H1 (cell line): ENCODE data around the gene MYOM1. TPM values are rescaled to one million over a fixed set of nuclear protein-coding genes. Genes with fewer than 3 reads are reported as not detected.

Experiments
- CTCF ChIA-PET: fragments of 300-600 bp; sonication (Branson Sonifier 250); formaldehyde crosslinking; loops from one replicate; lab custom pipeline; 2021; ENCODE audit not compliant: partially characterized antibody; lab: Charles Lee
- POLR2A ChIA-PET: fragments of 300-600 bp; sonication (Branson Sonifier 250); formaldehyde crosslinking; loops from one replicate; lab custom pipeline; 2021; ENCODE audit warnings: inconsistent platforms; ENCODE audit not compliant: partially characterized antibody; lab: Charles Lee
- DNase-seq, 2 experiments: peaks; one replicate each; pipeline versions ENCODE4 v3.0.0 to v3.0.0-alpha.2; 2010 to 2022; ENCODE audit warnings: low spot score in 2 of 2, low read depth in 1 of 2, mixed read lengths in 1 of 2
- FAIRE-seq: peaks from 2 replicates; lab custom pipeline; 2011; peaks lifted over from hg19 to GRCh38; lab: Jason Lieb, UNC
- H2AFZ ChIP-seq: 2 replicates; pipeline ENCODE4 v1.8.1; 2012; ENCODE audit warnings: low read length, inconsistent platforms
- H2AK5ac ChIP-seq: 2 replicates; pipeline ENCODE4 v1.6.1; 2013; ENCODE audit warnings: low read depth, low read length
- H2BK120ac ChIP-seq: replicated peaks from 2 replicates; pipeline ENCODE3; 2013; ENCODE audit warnings: low read depth, low read length, inconsistent platforms
- H2BK12ac ChIP-seq: 2 replicates; pipeline ENCODE4 v1.6.1; 2013; ENCODE audit warnings: low read depth, low read length
- H2BK15ac ChIP-seq: 2 replicates; pipeline ENCODE4 v1.6.1; 2013; ENCODE audit warnings: low read length
- H2BK20ac ChIP-seq: 2 replicates; pipeline ENCODE4 v1.6.1; 2013; ENCODE audit warnings: low read length
- H2BK5ac ChIP-seq: 2 replicates; pipeline ENCODE4 v1.6.1; 2013; ENCODE audit warnings: low read depth, low read length
- H3K14ac ChIP-seq: 2 replicates; pipeline ENCODE4 v1.6.1; 2013; ENCODE audit warnings: inconsistent platforms; ENCODE audit not compliant: insufficient read length
- H3K18ac ChIP-seq: 2 replicates; pipeline ENCODE4 v1.6.1; 2013; ENCODE audit warnings: low read length; ENCODE audit errors: extremely low read depth
- H3K23ac ChIP-seq: 2 replicates; pipeline ENCODE4 v1.6.1; 2013; ENCODE audit warnings: inconsistent platforms; ENCODE audit not compliant: insufficient read length
- H3K23me2 ChIP-seq: 2 replicates; pipeline ENCODE4 v1.6.1; 2013; ENCODE audit warnings: low read depth, low read length
- H3K27ac ChIP-seq: 2 replicates; pipeline ENCODE4 v1.6.1; 2011; ENCODE audit warnings: low read depth, low read length, inconsistent platforms
- H3K27me3 ChIP-seq, 4 experiments: replicated peaks in 1 of 4; 1 replicate in 1 of 4; 2 replicates in 3 of 4; pipeline versions ENCODE4 v1.6.1 to v1.8.1; 2011 to 2013; ENCODE audit warnings: low read length in 3 of 4, mild to moderate bottlenecking in 3 of 4, inconsistent platforms in 2 of 4, mixed read lengths in 2 of 4, moderate library complexity in 1 of 4; ENCODE audit not compliant: control insufficient read depth in 3 of 4, insufficient read depth in 3 of 4; ENCODE audit errors: extremely low read depth in 1 of 4
- H3K36me3 ChIP-seq, 4 experiments: 2 replicates each; pipeline versions ENCODE4 v1.6.1 to v1.8.1; 2011 to 2013; ENCODE audit warnings: mild to moderate bottlenecking in 4 of 4, low read length in 3 of 4, moderate library complexity in 2 of 4, control low read depth in 1 of 4, inconsistent platforms in 1 of 4; ENCODE audit not compliant: insufficient read depth in 4 of 4, control insufficient read depth in 2 of 4
- H3K4ac ChIP-seq: replicated peaks from 2 replicates; pipeline ENCODE3; 2013; ENCODE audit warnings: low read length, low read depth, mixed read lengths, inconsistent platforms; ENCODE audit not compliant: insufficient read length
- H3K4me1 ChIP-seq, 4 experiments: replicated peaks in 1 of 4; 1 replicate in 1 of 4; 2 replicates in 3 of 4; pipeline versions ENCODE4 v1.6.1 to v1.8.1; 2011 to 2013; ENCODE audit warnings: low read length in 3 of 4, inconsistent platforms in 2 of 4, mixed read lengths in 1 of 4; ENCODE audit not compliant: insufficient read depth in 4 of 4, control insufficient read depth in 3 of 4
- H3K4me2 ChIP-seq, 2 experiments: 2 replicates each; pipeline versions ENCODE4 v1.6.1 to v1.8.1; 2011 to 2013; ENCODE audit warnings: low read depth in 2 of 2, low read length in 2 of 2, control low read depth in 1 of 2, inconsistent platforms in 1 of 2, mild to moderate bottlenecking in 1 of 2; ENCODE audit not compliant: insufficient read depth in 1 of 2
- H3K4me3 ChIP-seq, 4 experiments: fragments of 200-600, 300-600 bp in 1 of 4; sonication (generic), shearing (Covaris generic), sonication (Bioruptor Twin) in 1 of 4; 2 replicates each; pipeline versions ENCODE4 v1.5.1 to v1.8.1; 2011 to 2016; ENCODE audit warnings: low read length in 4 of 4, low read depth in 3 of 4, control low read depth in 2 of 4, inconsistent platforms in 2 of 4, mild to moderate bottlenecking in 2 of 4, mixed read lengths in 1 of 4, moderate library complexity in 1 of 4; ENCODE audit not compliant: insufficient read depth in 2 of 4; ENCODE audit errors: extremely low read depth in 1 of 4
- H3K56ac ChIP-seq: replicated peaks from 2 replicates; pipeline ENCODE3; 2013; ENCODE audit warnings: low read depth, mild to moderate bottlenecking, mixed read lengths, low read length, inconsistent platforms; ENCODE audit not compliant: insufficient read length
- H3K79me1 ChIP-seq: 2 replicates; pipeline ENCODE4 v1.6.1; 2013; ENCODE audit warnings: low read depth, low read length, control low read depth
- H3K79me2 ChIP-seq, 2 experiments: 2 replicates each; pipeline versions ENCODE4 v1.6.1 to v1.8.1; 2012 to 2013; ENCODE audit warnings: low read length in 2 of 2, mild to moderate bottlenecking in 2 of 2, inconsistent platforms in 1 of 2; ENCODE audit not compliant: insufficient read depth in 2 of 2, control insufficient read depth in 1 of 2
- H3K9ac ChIP-seq, 4 experiments: replicated peaks in 1 of 4; 1 replicate in 1 of 4; 2 replicates in 3 of 4; pipeline versions ENCODE4 v1.6.1 to v1.8.1; 2011 to 2013; ENCODE audit warnings: low read depth in 3 of 4, low read length in 3 of 4, control low read depth in 2 of 4, mild to moderate bottlenecking in 2 of 4, moderate library complexity in 2 of 4, inconsistent platforms in 1 of 4; ENCODE audit errors: extremely low read depth in 1 of 4
- H3K9me3 ChIP-seq, 2 experiments: 2 replicates each; pipeline versions ENCODE4 v1.6.1 to v1.8.1; 2012 to 2013; ENCODE audit warnings: mild to moderate bottlenecking in 2 of 2, moderate library complexity in 2 of 2, control low read depth in 1 of 2, inconsistent platforms in 1 of 2, low read depth in 1 of 2, low read length in 1 of 2, mixed read lengths in 1 of 2; ENCODE audit not compliant: insufficient read depth in 2 of 2
- H4K20me1 ChIP-seq, 2 experiments: replicated peaks in 1 of 2; 2 replicates each; pipeline versions ENCODE3 to v1.8.1; 2011 to 2013; ENCODE audit warnings: inconsistent platforms in 2 of 2, low read length in 2 of 2, mild to moderate bottlenecking in 1 of 2; ENCODE audit not compliant: insufficient read depth in 2 of 2, control insufficient read depth in 1 of 2
- H4K5ac ChIP-seq: 2 replicates; pipeline ENCODE4 v1.6.1; 2013; ENCODE audit warnings: low read length, low read depth, mixed read lengths, inconsistent platforms; ENCODE audit not compliant: insufficient read length
- H4K8ac ChIP-seq: 2 replicates; pipeline ENCODE4 v1.8.0; 2013; ENCODE audit warnings: mild to moderate bottlenecking, moderate library complexity, low read length, inconsistent platforms; ENCODE audit not compliant: insufficient read depth; ENCODE audit errors: extremely low read depth
- H4K91ac ChIP-seq: replicated peaks from 2 replicates; pipeline ENCODE3; 2013; ENCODE audit warnings: low read length, mixed read lengths, inconsistent platforms; ENCODE audit not compliant: insufficient read length
- BCL11A ChIP-seq, 2 experiments: IDR thresholded peaks; one replicate each; pipeline ENCODE4 v1.6.1; 2011; ENCODE audit warnings: low read depth in 2 of 2, low read length in 2 of 2, mild to moderate bottlenecking in 2 of 2
- CHD1 ChIP-seq: IDR thresholded peaks from 2 replicates; pipeline ENCODE4 v1.6.1; 2012; ENCODE audit warnings: low read depth, low read length, improper control_type of control experiment
- CTBP2 ChIP-seq: IDR thresholded peaks from 2 replicates; pipeline ENCODE4 v1.7.0; 2011; ENCODE audit warnings: borderline replicate concordance, mild to moderate bottlenecking, moderate library complexity, mixed read lengths, low read length; ENCODE audit not compliant: insufficient read depth, insufficient read length
- EP300 ChIP-seq, 2 experiments: IDR thresholded peaks; 1 replicate in 1 of 2; 2 replicates in 1 of 2; pipeline ENCODE4 v1.6.1; 2011 to 2012; ENCODE audit warnings: low read depth in 2 of 2, low read length in 2 of 2, mild to moderate bottlenecking in 2 of 2, borderline replicate concordance in 1 of 2, inconsistent platforms in 1 of 2, moderate library complexity in 1 of 2
- HDAC2 ChIP-seq, 2 experiments: fragments of 300-600 bp in 1 of 2; sonication (generic) in 1 of 2; IDR thresholded peaks; 2 replicates each; pipeline ENCODE4 v1.6.1; 2011 to 2012; ENCODE audit warnings: low read depth in 2 of 2, low read length in 2 of 2, mild to moderate bottlenecking in 2 of 2, moderate library complexity in 2 of 2, borderline replicate concordance in 1 of 2, inconsistent platforms in 1 of 2
- KDM5A ChIP-seq: fragments of 200-600 bp; IDR thresholded peaks from 2 replicates; pipeline ENCODE4 v1.7.1; 2012; ENCODE audit warnings: mild to moderate bottlenecking, low read length, inconsistent platforms, mixed read lengths
- NRF1 ChIP-seq: IDR thresholded peaks from 2 replicates; pipeline ENCODE4 v1.6.1; 2011; ENCODE audit warnings: mild to moderate bottlenecking, low read depth, low read length, improper control_type of control experiment
- SP2 ChIP-seq: IDR thresholded peaks from 2 replicates; pipeline ENCODE4 v1.6.1; 2012; ENCODE audit warnings: mild to moderate bottlenecking, low read length, inconsistent platforms
- YY1 ChIP-seq: IDR thresholded peaks from 2 replicates; pipeline ENCODE4 v1.6.1; 2011; ENCODE audit warnings: low read depth, mild to moderate bottlenecking, low read length
- WGBS, 2 experiments: shearing (Covaris generic) in 1 of 2; methylation state at CpG; one replicate each; pipeline versions ENCODE4 v1.1.6 to v1.1.7; 2013 to 2015; ENCODE audit warnings: low lambda C conversion rate in 2 of 2, mixed read lengths in 2 of 2, inconsistent platforms in 1 of 2, low coverage in 1 of 2, missing lambda C conversion rate in 1 of 2; ENCODE audit not compliant: insufficient replicate concordance in 2 of 2, insufficient coverage in 1 of 2, insufficient read length in 1 of 2; ENCODE audit errors: extremely low coverage in 1 of 2, missing lambda C conversion rate in 1 of 2; 5-methylcytosine and 5-hydroxymethylcytosine counted together
- polyA plus RNA-seq, 7 experiments: library from polyadenylated mRNA; depleted of rRNA in 3 of 7; stranded (reverse) in 5 of 7; unstranded in 2 of 7; fragments of >200 nt in 5 of 7; fragments of 200-250 nt in 2 of 7; gene quantifications; 1 replicate in 5 of 7; 2 replicates in 1 of 7; 4 replicates in 1 of 7; pipeline versions ENCODE4 v1.2.1 to v1.2.3, GENCODE V29; 2011 to 2013; ENCODE audit warnings: missing spikeins in 2 of 7, mixed read lengths in 2 of 7
- total RNA-seq: library from RNA; stranded (reverse); fragmentation: NEBNext Ultra II Directional; extraction: Animal tissue kit (Norgen Biotek cat#: 25700); gene quantifications from 2 replicates; pipeline ENCODE4 v1.2.1, GENCODE V29; 2021
- TF ChIP-seq, protein P1 (sequence below), 3 experiments: IDR thresholded peaks; 1 replicate in 2 of 3; 2 replicates in 1 of 3; pipeline versions ENCODE4 v1.5.1 to v1.6.1; 2011; ENCODE audit warnings: low read length in 3 of 3, mild to moderate bottlenecking in 3 of 3, inconsistent platforms in 2 of 3, low read depth in 1 of 3, moderate library complexity in 1 of 3; ENCODE audit not compliant: insufficient read depth in 1 of 3; ENCODE audit errors: control extremely low read depth in 1 of 3

The MYOM1 gene
- total and polyA plus RNA-seq, 2 of the 8 experiments (the other 6 are each of a cell fraction or from before 2014, with no cell fraction given): 0.06 to 0.32 TPM

DNA sequence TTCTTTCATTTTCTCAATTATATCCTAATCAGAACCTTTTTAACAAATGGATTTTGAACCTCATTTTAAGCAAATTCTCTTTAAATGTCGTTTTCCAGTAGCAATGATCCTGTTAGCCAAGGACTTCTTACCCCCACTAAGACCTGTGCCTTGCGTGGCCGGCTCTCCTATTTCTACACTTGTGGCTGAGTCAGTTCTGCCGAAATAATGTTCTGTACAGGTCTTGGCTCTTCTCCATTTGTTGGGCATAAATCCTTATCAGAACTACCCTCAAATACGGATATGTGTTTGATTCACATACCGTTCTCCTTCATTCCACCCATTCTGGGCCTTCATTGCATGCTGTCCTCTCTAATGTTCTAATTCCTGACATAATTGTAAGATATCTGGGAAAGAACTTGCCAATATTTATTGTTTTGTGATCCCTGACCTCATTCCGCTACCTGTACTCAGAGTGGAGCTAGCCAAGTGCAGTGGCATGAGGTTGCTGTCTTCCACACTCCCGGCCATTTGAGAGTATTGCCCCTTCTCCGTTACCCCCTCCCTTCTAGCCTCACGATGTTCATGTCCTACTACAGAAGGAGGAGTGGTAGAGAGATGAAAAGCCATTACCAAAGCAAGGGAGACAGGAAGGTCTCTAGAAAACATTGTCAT is 78.7 kb downstream of the MYOM1 start:
- no peaks in the 10 kb centered on the region for H3K23me2 ChIP-seq
- H3K79me2 ChIP-seq: no peaks in the 10 kb centered on the region
- H2AFZ ChIP-seq: 0 out of 2 replicates have a peak overlapping the region, but pooled peaks have one; percentile 18
- no peak overlapping the region for H3K23ac ChIP-seq
- no peaks in the 10 kb centered on the region for H3K79me1 ChIP-seq
- H3K4me3 ChIP-seq: no peak overlapping the region
- H2BK15ac ChIP-seq: peak overlapping the region; percentile 53; the same call in 1 of the 2 replicates
- H2AK5ac ChIP-seq: no peak overlapping the region
- H4K91ac ChIP-seq: no peak overlapping the region
- no peak overlapping the region for H2BK12ac ChIP-seq
- no peak overlapping the region for H3K9ac ChIP-seq
- FAIRE-seq (no peak), DNase-seq (no peak)
- 78% methylated on average over 10 of the region's 10 CpGs; no CpG with 5 or more reads in 1 of the 2 experiments for WGBS, 2 experiments
- H2BK5ac ChIP-seq: no peak overlapping the region
- H3K18ac ChIP-seq: no peak overlapping the region
- no peaks in the 10 kb centered on the region for H3K36me3 ChIP-seq
- POLR2A ChIA-PET: no interaction called here
- no peak overlapping the region for H3K56ac ChIP-seq
- H4K20me1 ChIP-seq: no peaks in the 10 kb centered on the region
- no peaks in the 10 kb centered on the region for H3K4me1 ChIP-seq
- no peak overlapping the region for H3K4me2 ChIP-seq
- H3K9me3 ChIP-seq: 0 out of 4 replicates have a peak, but pooled peaks cover 0 to 4% of the 10 kb centered on the region in 2 experiments
- no peak overlapping the region for H2BK20ac ChIP-seq
- H2BK120ac ChIP-seq: no peak overlapping the region
- no peak overlapping the region for H3K14ac ChIP-seq
- no peak overlapping the region for H3K27ac ChIP-seq
- H4K8ac ChIP-seq: no peak overlapping the region
- no peak overlapping the region for H4K5ac ChIP-seq
- no peaks in the 10 kb centered on the region for H3K27me3 ChIP-seq
- no peak overlapping the region for H3K4ac ChIP-seq
- CTCF ChIA-PET: interaction anchor here (3.2 kb wide), 1 partner anchor 12 kb away, joined by 13 read pairs; no protein-coding TSS in a partner anchor
- TF ChIP-seq HDAC2 (IDR thresholded peaks at IDR 0.05; ENCODE audit: borderline replicate concordance in 1 of 2, low read depth in 2 of 2, low read length in 2 of 2): no peak
- TF ChIP-seq SP2: no peak
- TF ChIP-seq KDM5A: no peak
- TF ChIP-seq EP300 (IDR thresholded peaks at IDR 0.05; ENCODE audit: borderline replicate concordance in 1 of 2, low read depth in 2 of 2, low read length in 2 of 2): no peak
- TF ChIP-seq, protein P1, sequence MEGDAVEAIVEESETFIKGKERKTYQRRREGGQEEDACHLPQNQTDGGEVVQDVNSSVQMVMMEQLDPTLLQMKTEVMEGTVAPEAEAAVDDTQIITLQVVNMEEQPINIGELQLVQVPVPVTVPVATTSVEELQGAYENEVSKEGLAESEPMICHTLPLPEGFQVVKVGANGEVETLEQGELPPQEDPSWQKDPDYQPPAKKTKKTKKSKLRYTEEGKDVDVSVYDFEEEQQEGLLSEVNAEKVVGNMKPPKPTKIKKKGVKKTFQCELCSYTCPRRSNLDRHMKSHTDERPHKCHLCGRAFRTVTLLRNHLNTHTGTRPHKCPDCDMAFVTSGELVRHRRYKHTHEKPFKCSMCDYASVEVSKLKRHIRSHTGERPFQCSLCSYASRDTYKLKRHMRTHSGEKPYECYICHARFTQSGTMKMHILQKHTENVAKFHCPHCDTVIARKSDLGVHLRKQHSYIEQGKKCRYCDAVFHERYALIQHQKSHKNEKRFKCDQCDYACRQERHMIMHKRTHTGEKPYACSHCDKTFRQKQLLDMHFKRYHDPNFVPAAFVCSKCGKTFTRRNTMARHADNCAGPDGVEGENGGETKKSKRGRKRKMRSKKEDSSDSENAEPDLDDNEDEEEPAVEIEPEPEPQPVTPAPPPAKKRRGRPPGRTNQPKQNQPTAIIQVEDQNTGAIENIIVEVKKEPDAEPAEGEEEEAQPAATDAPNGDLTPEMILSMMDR (IDR thresholded peaks at IDR 0.05; ENCODE audit: control extremely low read depth in 1 of 3, insufficient read depth in 1 of 3, low read depth in 1 of 3, low read length in 3 of 3): no peak
- no peak for TF ChIP-seq YY1
- no peak for TF ChIP-seq CHD1
- TF ChIP-seq NRF1: no peak
- TF ChIP-seq CTBP2: no peak
- no peak for TF ChIP-seq BCL11A (IDR thresholded peaks at IDR 0.05; ENCODE audit: low read depth in 2 of 2, low read length in 2 of 2)
